ENCODE data around the gene DNAI4. TPM values are rescaled to one million over a fixed set of nuclear protein-coding genes. Genes with fewer than 3 reads are reported as not detected.
"Not testable (repeated sequence)": the region's sequence is repeated elsewhere in the genome, so short reads cannot be mapped to it uniquely, and the experiment has no call there.

The DNAI4 gene
- total and polyA plus RNA-seq, 12 donors, result 1.6 to 9.0 (median 4.3) TPM

DNA sequence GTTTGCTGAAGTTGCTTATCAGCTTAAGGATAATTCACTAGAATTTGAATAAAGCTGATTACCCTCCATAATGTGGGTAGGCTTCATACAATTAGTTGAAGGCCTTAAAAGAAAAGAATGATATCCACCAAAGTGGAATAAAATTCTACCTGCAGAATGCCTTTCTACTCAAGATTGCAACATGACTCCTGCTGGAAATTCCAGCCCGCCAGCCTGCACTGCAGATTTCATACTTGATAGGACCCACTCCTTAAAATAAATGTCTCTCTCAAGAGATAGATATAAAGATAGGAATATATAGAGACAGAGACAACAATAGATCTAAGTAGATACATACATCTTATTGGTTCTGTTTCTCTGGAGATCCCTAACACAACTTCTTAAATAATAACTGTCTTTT, 99.9 kb downstream of the DNAI4 start:
- TF ChIP-seq POLR2A (IDR thresholded peaks at IDR 0.05), result no peak
- TF ChIP-seq, protein P1, sequence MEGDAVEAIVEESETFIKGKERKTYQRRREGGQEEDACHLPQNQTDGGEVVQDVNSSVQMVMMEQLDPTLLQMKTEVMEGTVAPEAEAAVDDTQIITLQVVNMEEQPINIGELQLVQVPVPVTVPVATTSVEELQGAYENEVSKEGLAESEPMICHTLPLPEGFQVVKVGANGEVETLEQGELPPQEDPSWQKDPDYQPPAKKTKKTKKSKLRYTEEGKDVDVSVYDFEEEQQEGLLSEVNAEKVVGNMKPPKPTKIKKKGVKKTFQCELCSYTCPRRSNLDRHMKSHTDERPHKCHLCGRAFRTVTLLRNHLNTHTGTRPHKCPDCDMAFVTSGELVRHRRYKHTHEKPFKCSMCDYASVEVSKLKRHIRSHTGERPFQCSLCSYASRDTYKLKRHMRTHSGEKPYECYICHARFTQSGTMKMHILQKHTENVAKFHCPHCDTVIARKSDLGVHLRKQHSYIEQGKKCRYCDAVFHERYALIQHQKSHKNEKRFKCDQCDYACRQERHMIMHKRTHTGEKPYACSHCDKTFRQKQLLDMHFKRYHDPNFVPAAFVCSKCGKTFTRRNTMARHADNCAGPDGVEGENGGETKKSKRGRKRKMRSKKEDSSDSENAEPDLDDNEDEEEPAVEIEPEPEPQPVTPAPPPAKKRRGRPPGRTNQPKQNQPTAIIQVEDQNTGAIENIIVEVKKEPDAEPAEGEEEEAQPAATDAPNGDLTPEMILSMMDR (IDR thresholded peaks at IDR 0.05), result no peak
- WGBS, 4 donors, result 89 to 100% (median 98%) methylated on average over 1 of the region's 1 CpG
- no peak overlapping the region for H3K4me3 ChIP-seq
- H3K27me3 ChIP-seq, result no peaks in the 10 kb centered on the region
- intact Hi-C loops (cut with DNase I), result no loop called here
- H3K9me3 ChIP-seq (replicated peaks in 1 of 3), result no peaks in the 10 kb centered on the region
- DNase-seq, result no peak
- H3K36me3 ChIP-seq (replicated peaks in 1 of 2), result no peaks in the 10 kb centered on the region
- H3K27ac ChIP-seq, result no peak overlapping the region
- no peaks in the 10 kb centered on the region for H3K4me1 ChIP-seq (replicated peaks in 1 of 2)

DNA sequence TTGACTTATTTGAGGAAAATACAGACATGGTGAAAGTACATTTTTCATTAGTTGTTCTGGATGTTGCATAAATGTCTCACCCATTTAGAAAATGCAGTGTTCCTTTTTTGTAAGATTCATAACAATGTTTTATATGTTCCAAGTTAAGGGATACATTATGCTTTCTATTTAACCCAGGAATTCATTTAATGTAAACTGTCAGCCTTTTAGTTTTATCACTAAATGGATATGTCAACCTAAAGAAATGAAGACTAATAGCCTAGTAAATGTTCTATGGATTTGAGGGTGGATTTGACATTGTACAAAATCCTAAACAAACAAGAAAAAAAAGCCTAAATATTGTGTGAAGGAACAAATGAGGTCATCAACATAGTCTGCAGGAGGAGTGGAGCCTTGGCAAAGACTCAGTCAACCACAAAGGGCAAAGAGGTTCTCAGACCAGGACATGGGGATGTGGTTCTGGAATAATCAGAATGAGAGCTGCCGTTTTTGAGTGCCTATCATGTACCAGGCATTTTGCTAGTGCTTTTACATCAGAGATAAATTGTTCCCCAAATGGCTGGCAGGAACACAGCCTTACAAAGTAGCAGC, 114.8 kb downstream of the DNAI4 start:
- Histone ChIP-seq H3K9me3 (replicated peaks in 1 of 3) (no peaks in the 10 kb centered on the region), H3K36me3 (replicated peaks in 1 of 2) (no peaks in the 10 kb centered on the region), H3K4me1 (replicated peaks in 1 of 2) (no peaks in the 10 kb centered on the region), H3K27ac (no peak overlapping the region), H3K4me3 (no peak overlapping the region), H3K27me3 (no peaks in the 10 kb centered on the region)
- intact Hi-C loops (cut with DNase I), result no loop called here
- TF ChIP-seq, protein P1 (IDR thresholded peaks at IDR 0.05), result no peak
- TF ChIP-seq POLR2A (IDR thresholded peaks at IDR 0.05), result no peak
- 55 to 70% (median 67%) methylated on average over 1 of the region's 1 CpG for WGBS, 4 donors
- no peak for DNase-seq

DNA sequence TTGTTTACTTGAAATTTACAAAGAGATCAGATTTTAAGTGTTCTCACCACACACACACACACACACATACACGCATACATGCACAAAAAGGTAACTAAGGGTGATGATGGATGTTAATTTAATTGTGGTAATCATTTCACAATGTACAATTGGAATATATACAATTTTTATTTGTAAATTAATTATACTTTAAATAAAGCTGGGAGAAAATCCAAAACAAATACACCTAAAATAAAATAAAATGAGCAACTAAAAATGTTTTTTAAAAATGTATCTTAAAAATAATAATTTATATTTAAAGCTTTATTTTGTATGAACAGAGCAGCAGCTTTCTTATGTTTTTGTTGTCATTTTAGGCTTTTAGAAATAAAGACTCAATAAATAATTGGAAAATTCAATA, 115.4 kb downstream of the DNAI4 start:
- H3K4me1 ChIP-seq (replicated peaks in 1 of 2), result no peaks in the 10 kb centered on the region
- 74 to 88% (median 78%) methylated on average over 1 of the region's 1 CpG for WGBS, 4 donors
- H3K4me3 ChIP-seq, result no peak overlapping the region
- H3K27me3 ChIP-seq, result no peaks in the 10 kb centered on the region
- intact Hi-C loops (cut with DNase I), result no loop called here
- H3K9me3 ChIP-seq (replicated peaks in 1 of 3), result no peaks in the 10 kb centered on the region
- no peak overlapping the region for H3K27ac ChIP-seq
- no peak for DNase-seq
- no peaks in the 10 kb centered on the region for H3K36me3 ChIP-seq (replicated peaks in 1 of 2)
- no peak for TF ChIP-seq POLR2A (IDR thresholded peaks at IDR 0.05)
- TF ChIP-seq, protein P1 (IDR thresholded peaks at IDR 0.05), result no peak

DNA sequence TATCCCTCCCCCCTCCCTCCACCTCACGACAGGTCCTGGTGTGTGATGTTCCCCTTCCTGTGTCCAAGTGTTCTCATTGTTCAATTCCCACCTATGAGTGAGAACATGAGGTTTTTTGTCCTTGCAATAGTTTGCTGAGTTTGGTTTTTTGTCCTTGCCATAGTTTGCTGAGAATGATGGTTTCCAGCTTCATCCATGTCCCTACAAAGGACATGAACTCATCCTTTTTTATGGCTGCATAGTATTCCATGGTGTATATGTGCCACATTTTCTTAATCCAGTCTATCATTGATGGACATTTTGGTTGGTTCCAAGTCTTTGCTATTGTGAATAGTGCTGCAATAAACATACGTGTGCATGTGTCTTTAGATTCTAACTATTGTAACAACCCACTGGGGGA, 128.8 kb downstream of the DNAI4 start:
- H3K27me3 ChIP-seq; intact Hi-C loops (cut with DNase I); DNase-seq; H3K4me1 ChIP-seq (replicated peaks in 1 of 2); H3K27ac ChIP-seq; H3K9me3 ChIP-seq (replicated peaks in 1 of 3); H3K4me3 ChIP-seq; H3K36me3 ChIP-seq (replicated peaks in 1 of 2): not testable (repeated sequence)
- 77 to 93% (median 88%) methylated on average over 2 of the region's 2 CpGs for WGBS, 4 donors
